H4 (cell line): ENCODE measurements around the gene PPP1R7. TPM values are rescaled to one million over a fixed set of nuclear protein-coding genes. Genes with fewer than 3 reads are reported as not detected.
A peak's percentile ranks its signal among the peaks of the same experiment; 100 is the strongest.
"Not testable (repeated sequence)": the region's sequence is repeated elsewhere in the genome, so short reads cannot be mapped to it uniquely, and the experiment has no call there.

Source experiments
- DNase-seq: peaks from one replicate; pipeline ENCODE4 v3.0.0-alpha.2; 2015; ENCODE audit warnings: low spot score
- total RNA-seq: library from RNA; depleted of rRNA; stranded (reverse); fragments of >200 nt; shearing (Covaris generic); gene quantifications from 2 replicates; pipeline ENCODE4 v1.2.3, GENCODE V29; 2014; rRNA removed

Gene PPP1R7, protein sequence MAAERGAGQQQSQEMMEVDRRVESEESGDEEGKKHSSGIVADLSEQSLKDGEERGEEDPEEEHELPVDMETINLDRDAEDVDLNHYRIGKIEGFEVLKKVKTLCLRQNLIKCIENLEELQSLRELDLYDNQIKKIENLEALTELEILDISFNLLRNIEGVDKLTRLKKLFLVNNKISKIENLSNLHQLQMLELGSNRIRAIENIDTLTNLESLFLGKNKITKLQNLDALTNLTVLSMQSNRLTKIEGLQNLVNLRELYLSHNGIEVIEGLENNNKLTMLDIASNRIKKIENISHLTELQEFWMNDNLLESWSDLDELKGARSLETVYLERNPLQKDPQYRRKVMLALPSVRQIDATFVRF
- total RNA-seq = 60.3 and 103 TPM in 2 replicates

DNA sequence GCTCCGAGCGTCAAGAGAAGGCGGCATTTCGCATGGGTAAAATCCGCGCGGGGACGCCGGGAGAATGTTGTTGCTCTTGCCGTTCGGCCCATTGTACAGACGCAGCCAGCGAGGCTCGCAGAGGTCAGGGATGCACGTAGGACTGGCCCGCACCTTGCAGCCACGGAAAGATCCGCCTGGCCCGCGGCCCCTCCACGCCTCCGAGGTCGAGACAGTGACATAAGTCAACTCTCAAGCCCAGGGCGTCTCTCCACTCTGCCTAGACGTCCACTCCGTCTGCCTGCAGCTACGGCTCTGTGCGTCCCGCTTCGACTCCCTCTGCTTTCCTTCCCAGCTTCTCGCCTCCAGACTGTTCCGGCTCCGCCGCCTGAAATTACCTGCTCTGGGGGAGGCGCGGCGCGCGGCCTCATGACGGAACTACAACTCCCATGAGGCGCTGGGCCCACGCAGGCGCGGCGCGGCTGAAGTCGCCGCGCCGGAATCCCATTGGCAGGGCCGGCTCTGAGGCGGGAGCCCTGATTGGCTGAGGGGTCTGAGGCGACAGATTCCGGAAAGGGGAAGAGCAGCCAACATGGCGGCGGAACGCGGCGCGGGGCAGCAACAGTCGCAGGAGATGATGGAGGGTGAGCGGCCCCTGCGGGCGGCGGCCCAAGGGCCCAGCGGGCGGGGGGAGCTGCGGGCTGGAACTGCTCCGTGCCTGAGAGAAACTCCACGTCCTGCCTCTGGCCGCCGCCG is at the start of gene PPP1R7:
TSS of gene PPP1R7 (plus strand) at position 543 of the 735 bp plus-strand sequence. CDS start at position 572, 29 bp downstream.
- peak; percentile 87 for DNase-seq

DNA sequence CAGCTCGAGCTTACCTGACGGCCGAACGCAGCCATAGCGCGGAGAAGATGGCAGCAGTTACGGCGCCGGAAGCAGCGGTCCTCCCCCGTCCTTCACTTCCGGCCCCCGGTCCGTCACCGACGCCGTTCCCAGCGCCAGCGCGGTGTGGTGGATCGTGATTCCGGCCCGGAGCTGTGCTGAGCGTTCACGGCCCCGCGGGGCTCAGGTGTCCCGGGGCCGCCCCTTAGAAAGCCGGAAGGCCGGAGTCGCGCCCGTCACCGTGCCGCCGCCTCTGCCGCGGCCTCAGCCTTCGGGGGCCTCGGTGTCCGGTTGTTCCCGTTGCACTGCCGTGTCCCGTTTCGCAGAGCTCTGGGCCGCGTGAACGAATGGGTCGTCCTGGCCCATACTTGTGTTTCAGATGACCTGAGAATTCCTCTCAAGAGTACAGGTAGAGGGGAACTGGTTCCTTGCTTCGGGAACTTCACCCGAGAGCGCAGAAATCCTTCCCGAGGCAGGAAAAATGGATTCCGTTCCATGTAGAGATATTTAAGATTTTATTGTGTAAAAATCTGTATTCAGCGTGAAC is 47.9 kb upstream of the PPP1R7 start, which contains the start of gene MTERF4:
TSS of gene MTERF4 (minus strand) at position 49 of the 565 bp plus-strand sequence. CDS start at position 35, 14 bp downstream.
- peak; percentile 78 for DNase-seq

DNA sequence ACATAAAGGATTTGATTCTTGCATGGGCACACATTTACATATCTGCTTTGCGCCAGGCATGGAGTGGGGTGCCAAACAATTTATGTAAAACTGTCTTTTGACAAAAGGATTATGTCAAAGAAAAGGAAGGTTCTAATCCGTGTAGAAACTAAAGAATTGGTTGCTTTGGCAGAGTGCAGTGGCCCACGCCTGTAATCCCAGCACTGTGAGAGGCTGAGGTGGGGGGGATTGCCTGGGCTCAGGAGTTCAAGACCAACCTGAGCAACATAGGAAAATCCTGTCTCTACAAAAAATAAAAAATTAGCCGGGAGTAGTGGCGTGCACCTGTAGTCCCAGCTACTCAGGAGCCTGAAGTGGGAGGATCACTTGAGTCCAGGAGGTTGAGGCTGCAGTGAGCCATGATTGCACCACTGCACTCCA is 47.1 kb upstream of the PPP1R7 start:
- no peak for DNase-seq

DNA sequence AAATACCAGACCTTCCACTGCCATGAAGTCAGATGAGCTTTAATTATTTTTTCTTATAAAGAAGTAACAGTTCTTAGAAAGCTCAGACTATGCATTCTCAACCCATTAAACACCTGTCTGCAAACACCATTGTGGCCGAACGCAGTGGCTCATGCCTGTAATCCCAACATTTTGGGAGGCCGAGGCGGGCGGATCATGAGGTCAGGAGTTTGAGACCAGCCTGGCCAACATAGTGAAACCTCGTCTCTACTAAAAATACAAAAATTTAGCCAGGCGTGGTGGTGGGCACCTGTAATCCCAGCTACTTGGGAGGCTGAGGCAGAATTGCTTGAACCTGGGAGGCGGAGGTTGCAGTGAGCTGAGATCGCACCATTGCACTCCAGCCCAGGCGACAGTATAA is 45.7 kb upstream of the PPP1R7 start:
- DNase-seq = not testable (repeated sequence)

DNA sequence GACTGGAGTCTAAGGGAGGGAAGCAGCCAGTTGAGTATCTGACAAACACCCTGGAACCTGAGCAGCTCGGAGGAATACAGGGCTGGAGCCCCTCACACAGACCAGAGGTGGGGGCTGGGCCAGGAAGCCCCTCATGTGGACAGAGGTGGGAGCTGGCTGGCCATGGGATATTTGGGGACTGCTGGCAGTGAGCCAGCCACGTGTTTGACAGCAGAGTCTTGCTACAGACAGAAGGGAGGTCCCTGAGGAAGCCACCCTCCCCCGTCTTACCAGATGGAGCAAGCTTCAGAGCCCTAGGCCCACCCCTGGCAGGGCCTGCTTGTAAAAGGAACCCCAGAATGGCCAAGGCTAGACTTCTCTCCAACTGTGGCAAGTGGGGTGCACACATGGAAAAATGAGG is 44.6 kb upstream of the PPP1R7 start:
- no peak for DNase-seq

- DNase-seq = no peak
These were observed 43.1 kb upstream of the PPP1R7 start for GRCh38 chr2:241107031-241107783.

- no peak for DNase-seq
These were observed 41.7 kb upstream of the PPP1R7 start for GRCh38 chr2:241108271-241109209.

- no peak for DNase-seq
These were observed 40.8 kb upstream of the PPP1R7 start for GRCh38 chr2:241109210-241110088.

DNA sequence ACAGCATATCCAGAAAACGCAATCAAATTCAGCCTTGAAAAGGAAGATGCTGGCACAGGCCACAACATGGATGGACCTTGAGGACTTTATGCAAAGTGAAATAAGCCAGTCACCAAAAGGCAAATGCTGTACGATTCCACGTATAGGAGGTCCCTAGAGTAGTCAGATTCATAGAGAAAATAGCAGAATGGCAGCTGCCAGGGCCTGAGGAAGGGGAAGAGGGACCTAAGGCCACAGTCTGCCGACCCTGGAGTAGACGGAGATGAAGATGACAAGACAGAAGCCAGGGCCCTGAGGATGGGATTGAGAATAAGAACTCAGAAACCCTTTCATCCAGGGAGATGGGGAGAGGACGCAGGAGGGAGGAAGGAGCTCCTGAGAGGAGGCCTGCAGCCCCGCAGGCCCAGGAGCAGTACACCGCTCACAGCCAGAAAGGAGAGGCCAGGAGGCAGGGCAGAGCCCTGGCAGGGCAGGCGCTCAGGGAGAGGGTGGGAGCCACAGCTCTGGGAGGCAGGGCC is 40.1 kb upstream of the PPP1R7 start:
- no peak for DNase-seq

DNA sequence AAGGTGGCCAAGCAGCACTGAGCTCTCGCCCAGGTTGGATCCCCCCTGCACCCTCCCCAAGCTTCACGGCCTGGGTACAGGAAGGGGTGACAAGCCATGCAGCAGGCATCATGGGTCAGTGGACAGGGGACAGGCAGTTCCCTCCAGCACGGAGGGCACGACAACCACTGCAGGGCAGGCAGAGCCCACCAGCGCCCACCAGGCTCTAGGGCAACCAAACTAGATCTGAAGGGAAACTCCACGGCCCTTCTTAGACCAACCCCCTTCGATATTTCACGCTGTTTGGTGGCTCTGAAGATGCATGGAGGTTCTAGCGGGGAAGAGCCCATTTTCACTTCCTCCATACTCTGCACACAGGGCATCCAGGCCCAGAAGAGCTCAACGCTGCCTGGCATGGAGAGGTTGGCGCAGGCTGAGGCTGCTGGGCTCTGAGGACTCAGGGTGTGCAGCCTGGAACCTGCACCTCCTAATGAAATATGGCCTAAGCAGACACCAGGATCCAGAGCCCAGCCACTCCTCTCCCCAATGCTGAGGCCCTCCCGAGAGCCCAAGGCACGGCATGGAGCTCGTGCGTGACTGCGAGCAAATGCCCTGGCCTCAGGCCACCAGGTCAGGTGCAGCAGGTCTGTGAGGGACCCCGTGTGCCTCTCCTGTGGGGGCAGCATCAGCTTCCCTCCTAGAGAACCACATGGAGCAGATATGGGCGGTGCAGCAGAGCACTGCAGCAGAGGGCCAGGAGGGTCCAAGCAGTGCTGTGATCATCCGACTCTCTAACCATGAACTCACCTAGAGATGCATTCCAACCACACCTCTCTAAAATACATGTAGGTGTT is 39.4 kb upstream of the PPP1R7 start:
- no peak for DNase-seq

GRCh38 chr2:241111440-241111805 is 38.8 kb upstream of the PPP1R7 start:
- no peak for DNase-seq

DNA sequence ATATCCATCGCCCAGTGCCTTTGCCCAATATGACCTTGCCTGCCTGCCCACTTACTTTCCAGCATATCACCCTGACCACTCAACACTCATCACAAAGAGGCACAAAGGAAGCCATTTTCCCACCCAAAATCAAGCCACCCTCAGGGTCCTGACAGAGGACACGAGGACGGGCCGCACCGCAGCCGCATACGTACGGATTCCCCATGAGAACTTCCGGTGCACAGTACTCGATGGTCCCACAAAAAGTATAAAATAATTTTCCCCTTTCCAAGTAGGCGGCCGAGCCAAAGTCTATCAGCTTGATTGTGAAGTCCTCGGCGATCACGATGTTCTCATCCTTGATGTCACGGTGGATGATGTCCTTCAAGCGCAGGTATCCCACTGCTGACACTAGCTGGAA is 38.2 kb upstream of the PPP1R7 start:
- no peak for DNase-seq

DNA sequence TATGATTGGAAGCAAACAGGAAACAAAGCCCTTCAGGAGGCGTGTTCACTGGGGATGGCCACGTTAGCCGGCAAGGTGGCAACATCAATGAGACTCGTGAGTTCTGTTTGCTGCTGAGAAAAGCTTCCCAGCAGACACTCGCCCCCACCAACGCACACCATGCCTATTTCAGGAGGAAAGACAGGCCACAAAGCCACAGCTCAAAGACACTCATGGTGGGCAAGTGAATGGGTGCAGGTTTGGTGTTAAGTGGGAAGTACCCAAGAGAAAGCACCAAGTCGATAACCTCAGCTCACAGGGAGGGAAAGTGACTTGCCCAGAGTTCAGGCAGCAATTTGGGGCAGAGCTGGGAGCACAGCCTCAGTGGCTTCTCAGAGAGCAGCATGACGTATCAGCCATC is 37.7 kb upstream of the PPP1R7 start:
- DNase-seq = no peak

- DNase-seq = no peak
These were observed 35.4 kb upstream of the PPP1R7 start for GRCh38 chr2:241114836-241115235.

DNA sequence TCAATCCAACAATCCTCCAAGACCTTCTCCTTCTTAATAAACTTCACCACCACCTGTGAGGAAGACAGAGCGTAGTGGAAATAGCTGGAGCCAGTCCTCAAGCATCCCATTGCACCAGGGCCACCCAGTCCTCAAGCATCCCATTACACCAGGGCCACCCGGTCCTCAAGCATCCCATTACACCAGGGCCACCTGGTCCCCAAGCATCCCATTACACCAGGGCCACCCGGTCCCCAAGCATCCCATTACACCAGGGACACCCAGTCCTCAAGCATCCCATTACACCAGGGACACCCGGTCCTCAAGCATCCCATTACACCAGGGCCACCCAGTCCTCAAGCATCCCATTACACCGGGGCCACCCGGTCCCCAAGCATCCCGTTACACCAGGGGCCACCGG is 34.9 kb upstream of the PPP1R7 start:
- DNase-seq = no peak

DNA sequence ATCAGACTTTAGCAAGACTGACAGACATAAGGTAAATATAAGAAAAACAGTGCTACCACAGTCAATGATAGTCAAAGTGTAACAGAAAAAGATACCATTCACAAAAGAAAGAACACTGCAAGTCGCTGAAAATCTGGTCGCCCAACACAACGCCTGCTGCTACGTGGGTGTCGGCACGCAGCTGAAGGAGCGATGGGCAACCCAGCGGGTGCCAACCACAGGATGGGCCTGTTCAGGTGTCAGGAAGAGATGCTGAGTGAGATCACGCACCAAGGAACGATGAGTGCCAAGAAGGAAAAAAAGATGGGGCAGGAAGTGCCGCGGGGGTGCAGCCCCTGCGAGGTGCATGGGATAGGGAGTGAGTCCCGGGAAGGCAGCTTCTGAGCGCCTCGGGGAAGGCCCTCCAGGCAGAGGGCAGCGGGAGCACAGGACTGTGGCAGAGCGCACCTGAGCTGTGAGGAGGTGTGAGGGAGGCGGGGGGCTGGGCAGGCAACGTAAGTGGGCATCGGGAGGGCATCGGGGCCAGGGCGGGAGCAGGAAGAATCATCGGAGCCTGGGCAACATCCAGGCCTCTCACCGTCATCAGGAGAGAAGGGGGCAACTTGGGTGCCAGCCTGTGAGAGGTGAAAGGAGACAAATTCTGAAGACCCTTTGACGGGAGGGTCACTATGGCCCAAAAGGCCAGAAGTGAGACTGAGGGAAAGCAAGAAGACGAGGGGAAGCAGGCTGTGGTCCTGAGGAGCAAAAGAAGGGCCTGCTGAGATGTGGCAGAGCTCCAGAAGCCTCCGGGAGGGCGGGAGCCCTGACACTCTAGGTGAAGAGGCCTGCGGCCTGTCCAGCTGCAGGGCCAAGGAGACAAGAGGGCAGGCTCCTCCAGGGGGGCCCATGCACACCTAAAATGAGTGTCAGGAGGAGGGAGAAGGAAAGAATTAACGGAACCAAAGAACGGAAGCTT is 33.4 kb upstream of the PPP1R7 start:
- no peak for DNase-seq

DNA sequence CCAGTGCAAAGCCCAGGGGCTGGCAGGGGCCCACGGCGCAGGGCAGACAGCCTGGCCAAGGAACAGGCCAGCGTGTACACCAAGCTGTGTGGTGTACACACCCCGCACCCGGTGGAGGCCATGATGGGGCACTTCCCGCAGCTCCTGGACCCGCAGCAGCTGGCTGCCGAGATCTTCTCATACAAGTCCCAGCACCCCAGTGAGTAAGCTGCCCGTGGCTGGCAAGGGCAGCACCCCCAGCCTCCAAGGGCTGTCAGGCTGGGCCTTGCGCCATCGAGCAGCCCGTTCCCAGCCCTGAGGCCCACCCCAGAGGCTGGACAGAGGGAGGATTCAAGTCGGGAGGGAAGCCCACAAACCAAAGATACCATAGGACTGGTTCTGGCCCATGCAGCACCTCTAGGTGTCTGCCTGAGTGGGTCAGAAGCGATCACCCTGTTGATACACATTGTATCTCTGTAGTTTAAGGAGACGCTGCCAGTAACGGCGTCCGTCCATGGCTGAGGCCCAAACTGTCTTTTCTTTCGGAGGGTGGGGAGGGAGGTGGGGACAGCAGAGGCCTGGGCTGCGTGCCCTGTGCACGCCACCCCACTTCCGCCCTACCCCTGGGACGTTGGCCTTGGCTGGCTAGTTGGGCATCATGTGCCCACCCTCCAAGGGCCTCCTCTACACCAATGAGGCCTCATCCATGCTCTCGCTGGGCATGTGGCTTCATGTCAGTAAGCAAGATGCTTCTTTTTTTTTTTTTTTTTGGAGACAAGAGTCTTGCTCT is 31.3 kb upstream of the PPP1R7 start:
- DNase-seq = no peak
